Daoy (cell line): ENCODE data around the gene TH. TPM values are rescaled to one million over a fixed set of nuclear protein-coding genes. Genes with fewer than 3 reads are reported as not detected.

Source experiments
- DNase-seq: peaks from one replicate; pipeline ENCODE4 v3.0.0-alpha.2; 2015; ENCODE audit warnings: low read depth
- total RNA-seq: library from RNA; depleted of rRNA; stranded (reverse); fragments of >200 nt; shearing (Covaris generic); gene quantifications from 2 replicates; pipeline ENCODE4 v1.2.3, GENCODE V29; 2014

The TH gene
- total RNA-seq, 1 experiment from 2014 or later: not detected

DNA sequence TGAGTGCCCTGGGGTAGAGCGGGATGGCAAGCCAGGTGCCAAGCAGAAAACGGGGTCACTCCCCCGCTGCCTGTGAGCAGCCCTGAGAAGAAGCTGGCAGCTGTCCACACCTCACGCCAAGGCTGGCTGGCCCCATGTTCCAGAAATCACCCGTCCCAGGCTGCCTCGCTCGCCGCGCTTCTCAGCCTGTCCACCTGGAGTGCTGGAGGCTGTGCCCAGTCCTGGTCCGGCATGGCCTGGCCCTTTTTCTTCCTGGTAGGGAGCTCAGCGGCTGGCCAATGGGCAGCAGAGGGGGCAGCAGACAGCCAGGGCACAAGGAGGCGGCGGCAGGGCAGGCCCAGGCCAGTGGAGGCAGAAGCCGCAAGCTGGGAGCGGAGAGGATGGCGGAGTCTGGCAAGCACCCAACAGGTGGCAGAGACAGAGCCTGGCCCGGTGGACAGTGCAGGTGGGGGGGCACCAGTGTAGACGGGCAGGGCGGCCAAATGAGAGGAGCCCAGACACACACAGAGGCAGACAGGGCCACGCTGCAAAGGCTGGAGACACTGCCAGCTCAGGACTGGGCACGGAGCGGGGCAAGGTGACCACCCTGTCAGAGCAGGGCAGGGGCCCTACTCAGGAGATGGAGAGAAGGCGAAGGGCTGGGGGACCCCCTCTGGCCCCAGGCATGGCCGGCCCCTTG is 37.2 kb upstream of the TH start:
- DNase-seq: no peak

DNA sequence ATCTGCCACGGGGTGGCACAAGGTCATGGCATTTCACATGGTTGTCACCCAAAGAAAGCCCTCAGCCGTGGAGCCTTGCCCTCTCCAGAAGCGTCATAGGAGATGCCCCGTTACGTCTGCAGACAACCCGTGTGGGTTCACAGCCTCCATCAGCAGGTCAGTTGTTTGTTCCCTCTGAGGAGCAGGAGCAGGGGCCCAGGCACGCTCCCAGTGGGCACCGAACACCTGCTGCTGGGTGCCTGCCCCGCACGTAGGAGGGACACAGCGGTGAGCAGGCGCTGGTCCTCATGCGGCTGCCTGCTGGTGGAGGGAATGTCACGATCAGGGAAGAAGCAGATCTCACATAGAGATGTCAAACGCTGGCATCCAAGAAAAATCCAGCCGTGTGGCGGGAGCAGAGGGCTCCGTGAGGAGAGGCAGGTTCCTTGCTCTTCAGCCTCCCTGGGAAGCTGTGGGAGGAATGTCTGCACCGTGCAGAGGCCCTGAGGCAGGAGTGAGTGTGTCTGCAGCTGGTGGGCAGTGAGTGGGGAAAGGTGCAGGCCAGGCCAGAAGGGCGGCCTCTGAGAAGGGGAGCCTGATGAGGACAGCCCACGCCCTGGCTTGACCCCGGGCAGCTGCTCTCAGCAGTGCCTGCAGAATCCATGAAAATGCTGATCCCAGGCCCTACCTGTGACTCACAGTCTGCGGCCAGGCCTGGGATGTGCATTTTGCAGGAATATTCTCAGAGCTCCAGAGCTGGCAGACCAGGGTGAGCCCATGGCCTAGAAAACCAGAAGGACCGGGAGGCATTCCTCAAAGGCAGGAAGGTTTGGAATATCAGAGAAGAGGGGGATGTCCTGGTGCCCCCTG is 36.4 kb upstream of the TH start:
- no peak for DNase-seq

DNA sequence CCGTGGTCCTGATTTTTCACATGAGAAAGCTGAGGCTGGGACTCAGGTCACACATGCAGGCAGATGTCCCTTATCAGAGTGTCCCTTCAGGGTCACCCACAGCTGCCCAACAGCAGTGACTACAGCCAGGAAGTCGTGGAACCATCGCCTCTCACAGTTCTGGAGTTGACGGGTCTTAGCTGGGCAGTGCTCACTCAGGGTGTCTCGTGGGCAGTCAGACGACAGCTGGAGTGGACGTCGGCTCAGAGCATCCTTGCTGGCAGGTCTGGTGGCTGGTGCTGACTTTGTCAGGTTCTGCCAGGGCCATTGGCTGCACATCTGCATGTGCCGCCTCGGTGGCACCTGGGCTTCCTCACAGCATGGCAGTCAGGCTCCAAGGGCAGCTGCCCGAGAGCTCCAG is 35.6 kb upstream of the TH start:
- DNase-seq: no peak

DNA sequence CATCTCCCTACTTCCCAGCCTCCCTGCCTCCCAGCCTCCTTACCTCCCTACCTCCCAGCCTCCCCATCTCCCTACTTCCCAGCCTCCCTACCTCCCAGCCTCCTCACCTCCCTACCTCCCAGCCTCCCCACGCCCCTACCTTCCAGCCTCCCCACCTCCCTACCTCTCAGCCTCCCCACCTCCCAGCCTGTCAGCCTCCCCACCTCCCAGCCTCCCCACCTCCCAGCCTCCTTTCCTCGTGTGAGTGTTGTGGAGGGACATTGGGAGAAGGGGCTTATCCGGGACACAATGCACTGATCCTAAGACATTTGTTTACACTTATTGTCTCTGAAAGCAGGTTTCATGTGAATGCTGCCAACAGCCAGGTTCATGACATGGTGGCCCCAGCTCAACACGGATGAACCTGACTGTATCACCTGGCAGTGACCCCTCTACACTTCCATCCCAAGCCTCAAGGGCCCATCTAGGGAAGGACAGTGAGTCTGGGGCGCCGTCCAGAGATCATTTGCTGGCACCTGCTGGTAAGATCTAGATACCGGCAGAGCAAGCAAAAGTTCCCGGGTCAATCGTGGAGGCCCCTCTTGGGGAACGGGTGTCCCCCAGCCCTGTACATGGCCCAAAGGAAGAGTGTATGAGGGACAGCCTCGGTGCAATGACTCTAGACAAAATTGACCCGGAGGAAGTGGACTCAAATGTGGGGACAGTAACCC is 34.5 kb upstream of the TH start:
- DNase-seq: no peak

DNA sequence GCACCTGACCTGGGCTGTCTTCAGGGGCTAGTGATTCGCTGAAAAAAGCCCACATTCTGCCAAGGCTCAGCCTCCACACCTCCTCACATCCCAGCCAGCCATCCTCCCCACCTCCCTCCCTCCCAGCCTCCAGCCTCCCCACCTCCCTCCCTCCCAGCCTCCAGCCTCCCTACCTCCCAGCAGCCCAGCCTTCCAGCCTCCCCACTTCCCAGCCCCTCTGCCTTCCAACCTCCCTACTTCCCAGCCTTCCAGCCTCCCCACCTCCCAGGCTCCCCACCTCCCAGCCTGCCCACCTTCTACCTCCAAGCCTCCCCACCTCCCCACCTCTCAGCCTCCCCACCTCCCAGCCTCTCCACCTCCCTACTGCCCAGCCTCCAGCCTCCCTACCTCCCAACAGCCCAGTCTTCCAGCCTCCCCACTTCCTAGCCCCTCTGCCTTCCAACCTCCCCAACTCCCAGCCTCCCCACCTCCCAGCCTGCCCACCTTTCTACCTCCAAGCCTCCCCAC is 33.7 kb upstream of the TH start:
- no peak for DNase-seq

DNA sequence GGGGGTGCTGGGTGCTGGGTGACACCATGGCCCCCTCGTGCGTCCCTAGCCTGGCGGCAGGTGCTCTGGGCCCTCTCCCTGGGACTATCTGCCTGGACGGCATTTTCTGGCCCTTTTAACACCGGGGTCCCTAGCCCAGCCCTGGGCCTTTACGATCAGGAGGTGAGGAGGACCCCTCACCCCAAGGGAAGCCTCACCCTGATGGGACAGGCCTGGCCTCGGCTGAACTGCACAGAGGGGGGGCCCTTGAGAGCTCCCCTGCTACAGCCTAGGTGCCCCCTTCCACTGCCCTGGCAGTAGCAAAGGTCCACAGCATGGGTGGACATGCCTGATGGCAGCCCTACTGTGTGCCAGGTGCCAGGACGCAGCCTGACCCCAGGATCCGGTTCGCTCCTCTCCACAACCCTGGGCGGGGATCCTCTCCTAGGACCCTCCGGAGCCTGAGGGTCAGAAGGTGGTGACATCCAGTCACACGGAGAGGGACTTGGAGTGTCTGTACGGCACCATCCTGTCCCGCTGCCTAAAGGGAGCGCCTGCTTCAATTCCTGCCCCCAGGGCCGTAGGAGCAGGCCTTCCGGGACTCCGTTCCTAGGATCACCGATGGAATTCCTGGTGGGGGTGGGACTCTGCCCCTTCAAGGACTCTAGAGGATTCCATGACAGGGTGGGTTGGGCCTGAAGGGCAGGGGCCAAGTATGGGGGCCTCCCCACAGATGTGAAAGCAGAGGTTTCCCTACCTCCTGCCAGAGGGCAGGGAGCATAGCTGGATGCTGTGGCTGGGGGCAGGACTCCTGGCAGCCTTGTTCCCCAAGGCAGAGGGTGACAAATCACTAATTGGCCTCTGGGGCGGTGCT is 33.0 kb upstream of the TH start:
- no peak for DNase-seq

DNA sequence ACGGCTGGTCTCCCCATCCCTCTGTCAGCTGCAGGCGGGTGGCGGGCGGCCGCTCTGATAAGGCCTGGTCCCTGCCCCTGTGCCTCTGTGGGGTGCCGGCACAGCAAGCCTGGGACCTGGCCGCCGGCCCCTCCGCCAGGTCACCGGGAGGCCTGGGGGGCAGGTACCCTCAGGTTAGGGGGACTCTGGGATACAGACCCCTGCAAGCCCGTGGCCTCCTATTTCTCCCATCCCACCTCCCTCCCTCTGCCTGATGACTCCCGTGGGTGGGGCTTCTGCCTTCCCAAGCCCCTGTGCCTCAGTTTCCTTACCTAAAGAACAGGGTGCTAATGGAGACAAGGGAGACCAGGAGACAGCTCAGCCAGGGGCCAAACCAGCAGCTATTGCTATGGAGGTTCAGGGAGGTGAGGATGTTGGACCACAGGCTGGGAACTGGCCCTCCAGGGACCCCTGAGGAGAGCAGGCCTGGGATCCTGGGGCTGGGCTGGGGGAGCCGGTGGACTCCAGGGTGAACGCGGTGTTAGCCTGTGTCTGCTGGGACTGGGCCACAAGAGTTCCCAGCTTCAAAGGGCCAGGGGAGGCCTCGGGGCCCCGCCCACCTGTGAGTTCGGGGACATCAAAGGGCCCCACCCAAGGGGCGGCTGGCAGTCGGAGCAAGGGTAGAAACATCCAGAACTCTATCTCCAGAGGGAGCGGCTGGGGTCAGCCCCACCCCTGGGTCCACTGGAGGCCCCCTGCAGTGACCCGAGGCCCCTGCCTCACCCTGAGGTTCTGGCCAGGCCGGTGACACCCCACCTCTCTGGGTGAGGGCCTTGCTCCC is 32.0 kb upstream of the TH start:
- no peak for DNase-seq

DNA sequence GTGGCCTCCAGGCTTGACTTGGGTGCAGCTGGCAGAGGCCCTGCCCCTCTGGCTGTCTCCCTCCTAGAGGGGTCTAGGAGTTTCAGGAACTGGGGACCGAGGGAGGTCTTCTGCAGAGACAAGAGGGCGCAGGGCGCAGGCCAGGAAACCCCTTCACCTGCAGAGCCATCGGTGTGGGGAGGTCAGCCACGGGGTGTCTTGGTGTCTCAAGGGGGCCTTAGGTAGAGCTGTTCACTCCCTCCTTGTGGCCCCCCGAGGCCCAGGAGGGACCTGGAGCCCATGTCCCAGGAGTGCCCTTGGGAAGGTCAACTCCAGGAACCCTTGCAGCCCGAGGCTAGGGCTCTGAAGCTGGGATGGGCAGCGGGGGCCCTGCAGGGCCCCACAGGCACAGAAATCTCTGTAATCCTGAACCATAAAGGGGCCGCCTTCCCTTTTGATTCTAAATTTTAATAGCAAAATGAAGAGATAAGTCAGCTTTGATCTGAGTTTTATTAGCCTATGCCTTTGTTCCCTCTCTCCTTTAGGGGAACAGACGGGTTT is 31.4 kb upstream of the TH start:
- no peak for DNase-seq

DNA sequence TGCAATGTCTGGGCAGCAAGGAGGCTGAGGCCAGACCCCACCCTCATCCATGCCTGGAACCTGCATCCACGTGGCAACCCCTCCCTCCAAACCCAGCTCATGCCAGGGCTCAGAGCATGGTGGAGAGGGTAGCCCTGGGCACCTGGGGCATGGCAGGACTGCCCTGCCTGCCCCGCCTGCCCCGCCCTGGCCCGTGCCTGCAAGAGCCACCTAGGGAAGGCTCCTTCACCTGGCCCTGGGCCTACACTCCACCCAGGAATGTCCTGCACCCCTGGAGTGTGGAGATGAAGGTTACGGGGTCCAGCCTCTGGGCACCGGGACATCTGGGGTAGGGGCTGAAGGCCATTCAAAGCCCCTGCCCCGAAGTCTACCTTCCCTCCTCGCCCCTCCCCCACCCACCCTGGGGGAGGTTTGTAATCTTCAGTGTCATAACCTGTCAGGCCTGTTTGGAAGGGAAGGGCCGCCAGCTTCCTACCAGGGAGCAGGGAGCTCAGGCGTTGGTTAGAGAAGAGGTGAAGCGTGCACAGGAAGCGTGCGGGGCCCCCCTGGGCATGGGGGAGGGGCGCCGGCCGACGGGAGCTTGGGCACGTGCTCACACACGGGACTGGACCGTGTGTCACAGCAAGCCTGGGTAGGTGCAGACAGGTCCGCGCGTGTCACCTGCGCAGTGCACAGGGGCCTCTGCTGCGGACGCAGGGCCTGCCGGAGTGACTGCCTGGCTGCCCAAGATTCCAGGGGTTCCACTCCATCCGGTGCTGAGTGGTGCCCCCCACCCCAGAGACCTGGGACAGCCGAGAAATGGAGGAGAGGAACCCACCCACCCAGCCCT is 30.7 kb upstream of the TH start:
- DNase-seq: no peak

DNA sequence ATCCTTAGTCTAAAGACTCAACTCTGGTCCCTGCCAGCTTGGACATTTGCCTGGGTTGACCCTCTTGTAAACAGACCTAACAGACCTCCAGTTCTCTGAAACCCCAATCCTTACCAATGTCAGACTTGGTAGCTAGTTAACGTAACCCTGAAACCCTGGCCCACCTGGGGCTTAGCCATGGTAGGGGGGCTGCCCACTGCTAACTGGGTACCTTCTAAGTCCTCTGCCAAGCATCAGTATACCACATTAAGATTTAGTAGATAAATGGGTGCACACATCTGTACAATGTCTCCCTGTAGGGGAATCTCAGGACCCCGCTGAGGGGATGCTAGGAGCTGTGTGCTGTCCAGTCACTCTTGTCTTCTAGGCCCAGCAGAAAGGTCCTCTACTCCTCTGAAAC is 29.9 kb upstream of the TH start:
- DNase-seq: no peak

DNA sequence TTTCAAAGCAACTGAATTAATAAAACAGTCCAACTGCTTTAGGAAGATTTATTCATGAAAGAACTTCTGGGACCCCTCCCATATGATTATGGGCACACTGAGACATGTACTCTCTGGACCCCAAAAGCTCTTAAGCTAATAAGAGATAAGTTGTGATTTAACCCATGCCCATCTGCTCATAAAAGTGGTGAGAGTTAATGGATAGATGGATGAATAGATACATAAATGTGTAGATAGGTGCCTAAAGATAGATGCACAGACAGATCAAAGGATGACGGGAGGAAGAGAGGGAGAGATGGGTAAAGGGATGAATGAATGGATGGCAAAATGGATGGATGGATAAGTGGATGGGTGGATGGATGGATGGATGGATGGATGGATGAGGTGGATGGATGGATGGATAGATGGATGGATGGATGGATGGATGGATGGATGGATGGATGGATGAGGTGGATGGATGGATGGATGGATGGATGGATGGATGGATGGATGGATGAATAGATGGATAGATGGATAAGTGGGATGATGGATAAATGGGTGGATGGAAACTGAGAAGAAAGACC is 29.4 kb upstream of the TH start:
- DNase-seq: no peak

DNA sequence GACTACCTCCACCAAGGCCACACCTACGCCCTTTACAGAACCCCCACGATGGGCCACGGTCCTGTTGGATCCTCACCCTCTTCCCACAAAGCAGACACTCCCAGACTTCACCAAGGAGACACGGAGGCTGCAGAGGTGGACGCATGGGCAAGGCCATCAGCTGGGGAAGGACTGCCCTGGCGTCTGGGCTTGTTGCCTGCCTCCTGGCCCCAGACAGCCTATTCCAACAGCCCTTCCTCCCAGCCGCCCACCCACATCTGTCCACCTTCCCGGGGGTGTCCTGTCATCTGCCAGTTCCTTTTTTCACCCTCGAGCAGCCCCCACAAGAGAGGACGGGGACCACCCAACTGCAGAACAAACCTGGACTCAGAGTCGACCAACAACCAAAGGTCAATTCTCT is 28.9 kb upstream of the TH start:
- DNase-seq: no peak

DNA sequence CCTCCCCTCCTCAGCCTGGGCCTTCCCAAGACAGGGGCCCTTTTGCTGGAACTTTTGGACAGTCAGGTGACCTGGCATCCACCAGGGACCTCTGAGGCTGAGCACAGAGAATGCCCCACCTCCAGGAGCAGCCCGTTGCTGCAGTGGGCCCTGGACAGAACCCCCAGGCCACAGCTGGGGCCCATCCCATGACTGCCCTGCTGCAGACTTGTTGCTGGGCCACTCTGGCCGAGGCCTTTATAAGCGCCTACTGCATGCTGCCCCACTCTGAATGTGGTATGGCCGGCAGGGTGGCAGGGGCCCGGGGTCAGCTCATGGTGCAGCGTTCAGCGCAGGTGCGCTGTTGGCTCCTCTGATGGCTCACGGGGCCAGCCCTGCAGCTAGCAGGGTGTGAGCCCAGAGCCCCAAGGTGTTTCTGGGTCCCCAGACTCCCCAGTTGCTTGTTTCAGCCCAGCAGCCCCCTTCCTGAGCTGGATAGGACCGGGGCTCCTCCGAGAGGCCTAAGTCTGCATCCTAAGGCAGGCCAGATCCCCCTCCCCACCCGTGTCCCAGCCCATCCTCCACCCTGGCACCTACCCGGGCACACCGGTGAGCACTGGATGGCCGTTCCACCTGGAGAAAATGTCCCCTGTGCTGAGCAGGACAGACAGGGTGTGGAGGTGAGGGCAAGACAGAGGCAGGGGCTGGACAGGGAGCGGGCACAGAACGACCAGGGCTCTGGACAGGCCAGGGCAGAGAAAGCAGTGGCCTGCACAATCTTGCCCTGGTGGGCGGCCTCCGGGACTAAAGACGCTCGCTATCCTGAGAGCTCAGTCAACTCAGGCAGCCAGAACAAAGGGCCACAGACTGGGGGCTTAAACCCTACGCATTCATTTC is 28.1 kb upstream of the TH start:
- DNase-seq: no peak

DNA sequence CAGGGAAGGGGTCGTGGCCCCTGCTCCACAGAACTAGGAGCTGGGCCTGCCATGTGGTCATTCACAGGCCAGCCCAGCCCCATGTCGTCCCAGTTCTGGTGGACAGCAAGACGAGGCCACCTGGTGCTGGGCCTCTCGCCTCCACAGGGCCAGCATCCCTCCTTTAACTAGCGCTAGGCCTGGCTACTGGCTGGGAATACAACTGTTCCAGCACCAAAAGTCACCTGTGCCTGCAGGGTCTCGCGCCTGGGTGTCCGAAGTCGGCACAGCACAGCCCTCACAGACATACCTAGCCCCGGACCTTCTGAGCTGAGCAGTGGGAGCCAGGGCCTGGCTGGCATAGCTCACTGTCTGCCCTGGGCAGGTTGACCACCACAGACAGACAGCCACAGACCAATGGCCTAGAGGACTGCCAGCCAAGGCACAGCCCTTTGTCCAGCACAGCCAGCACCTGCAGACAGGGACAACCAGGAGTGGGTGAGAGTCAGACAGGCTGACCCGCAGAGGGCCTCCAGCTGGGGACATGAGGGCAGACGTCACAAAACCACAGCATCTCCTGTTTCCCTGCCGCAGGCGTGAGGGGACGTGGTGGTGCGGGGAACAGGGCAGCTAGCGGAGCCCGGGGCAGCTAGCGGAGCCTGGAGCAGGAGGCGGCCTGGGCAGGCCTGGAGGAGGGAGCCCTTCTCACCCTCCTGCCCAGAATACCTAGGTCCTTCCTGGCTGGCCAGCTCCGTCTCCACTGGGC is 27.2 kb upstream of the TH start:
- no peak for DNase-seq

DNA sequence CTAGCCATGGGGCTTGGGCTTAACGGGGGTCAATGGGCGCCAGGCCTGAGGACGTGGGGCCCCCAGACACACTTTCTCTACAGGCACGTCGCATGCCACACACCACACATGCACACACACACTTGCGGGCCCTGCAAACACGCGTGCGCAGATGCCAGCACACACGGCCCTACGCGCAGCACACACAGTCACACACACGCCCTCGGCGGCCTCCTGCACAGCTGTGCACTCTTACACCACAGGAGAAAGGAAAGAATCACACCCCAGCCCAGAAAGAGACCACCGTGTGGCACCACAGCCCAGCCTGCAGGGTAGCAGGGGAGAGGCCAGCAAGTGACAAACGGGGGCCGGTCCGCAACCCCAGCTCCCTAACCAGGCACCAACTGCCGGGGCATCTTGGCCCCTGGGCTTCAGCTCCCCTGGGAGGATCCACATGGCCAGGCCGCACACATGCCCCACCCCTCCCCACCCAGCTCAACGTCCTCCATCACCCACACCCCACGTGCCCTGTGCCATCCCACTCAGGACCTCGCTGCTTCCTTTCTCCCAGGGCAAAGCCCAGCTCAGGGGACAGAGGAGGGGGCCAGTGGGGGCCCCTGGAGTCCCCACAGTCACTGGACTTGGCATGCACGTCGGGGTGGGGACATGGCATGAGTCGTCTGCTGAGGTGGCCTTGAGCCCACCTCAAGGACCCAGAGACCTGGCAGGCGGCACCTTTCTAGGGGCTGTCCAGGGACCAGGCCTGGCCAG is 26.3 kb upstream of the TH start:
- no peak for DNase-seq

DNA sequence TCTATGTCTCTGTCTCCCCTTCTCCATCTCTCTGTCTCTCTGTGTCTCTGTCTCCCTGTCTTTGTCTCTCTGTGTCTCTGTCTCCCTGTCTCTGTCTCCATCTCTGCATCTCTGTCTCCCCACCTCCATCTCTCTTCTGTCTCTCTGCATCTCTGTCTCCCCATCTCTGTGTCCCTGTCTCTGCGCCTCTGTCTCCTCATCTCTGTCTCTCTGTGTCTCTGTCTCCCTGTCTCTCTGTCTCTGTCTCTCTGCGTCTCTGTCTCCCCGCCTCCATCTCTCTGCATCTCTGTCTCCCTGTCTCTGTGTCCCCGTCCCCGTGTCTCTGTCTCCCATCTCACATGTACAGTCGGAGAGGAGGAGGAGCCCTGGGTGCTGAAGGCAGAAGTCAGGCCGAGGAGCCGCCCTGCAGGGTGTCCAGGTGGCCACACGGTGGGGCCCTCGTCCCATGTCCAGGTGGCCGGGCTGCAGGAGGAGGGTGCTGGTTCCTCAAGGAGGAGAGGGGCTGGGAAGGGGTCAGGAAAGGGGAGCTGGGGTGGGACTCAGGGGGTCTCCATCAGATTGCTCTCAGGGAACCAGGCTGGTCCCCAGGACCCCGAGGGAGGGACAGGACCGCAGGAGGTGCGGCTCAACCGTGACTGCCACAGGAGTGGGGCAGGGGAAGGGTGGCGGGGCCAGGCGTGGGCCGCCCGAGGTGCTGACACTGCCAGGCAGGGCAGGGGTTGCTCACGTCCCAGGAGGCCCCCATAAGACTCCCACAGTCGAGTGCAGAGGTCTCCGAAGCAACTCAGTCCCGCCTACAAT is 25.6 kb upstream of the TH start:
- DNase-seq: peak; percentile 77
